B cell (primary cell): ENCODE data around the gene ADAMTS5. TPM values are rescaled to one million over a fixed set of nuclear protein-coding genes. Genes with fewer than 3 reads are reported as not detected.

ENCODE experiments used
- ATAC-seq: fragments of 200-7000 bp; cut with Tn5 transposase; one replicate; pipeline ENCODE4 v1.10.0; 2021; ENCODE audit warnings: low read depth, mild to moderate bottlenecking, moderate number of reproducible peaks, moderate library complexity
- CTCF ChIA-PET: fragments of 350-600 bp; sonication (Branson Sonifier 250); formaldehyde crosslinking; loops from one replicate; lab custom pipeline; 2021; ENCODE audit warnings: antibody characterized with exemption, inconsistent platforms; lab: Charles Lee
- POLR2A ChIA-PET: fragments of 350-600 bp; sonication (Branson Sonifier 250); formaldehyde crosslinking; loops from one replicate; lab custom pipeline; 2021; ENCODE audit warnings: antibody characterized with exemption; lab: Charles Lee
- DNase-seq: peaks from one replicate; pipeline ENCODE4 v3.0.0; 2013
- H2AFZ ChIP-seq: 2 replicates; pipeline ENCODE4 v1.6.1; 2012; ENCODE audit warnings: mild to moderate bottlenecking, low read depth, low read length; ENCODE audit not compliant: insufficient read depth, poor library complexity, severe bottlenecking
- H3K27ac ChIP-seq, 2 donors: 1 replicate in 1 of 2; 2 replicates in 1 of 2; pipeline ENCODE4 v1.5.1; 2012 to 2013; ENCODE audit warnings: low read length in 2 of 2, mild to moderate bottlenecking in 2 of 2, moderate library complexity in 1 of 2
- H3K27me3 ChIP-seq, 4 experiments: fragments of 200-600 bp in 1 of 4; sonication (generic) in 1 of 4; replicated peaks in 1 of 4; 1 replicate in 2 of 4; 2 replicates in 2 of 4; pipeline versions ENCODE4 v1.6.1 to v1.7.0; 2013 to 2016; ENCODE audit warnings: low read length in 3 of 4, mild to moderate bottlenecking in 2 of 4, mixed read lengths in 1 of 4, moderate library complexity in 1 of 4; ENCODE audit not compliant: insufficient read depth in 4 of 4, control insufficient read depth in 3 of 4; ENCODE audit errors: control extremely low read depth in 1 of 4
- H3K36me3 ChIP-seq, 2 experiments: replicated peaks in 1 of 2; 1 replicate in 1 of 2; 2 replicates in 1 of 2; pipeline versions ENCODE4 v1.6.1 to v1.7.1; 2013; ENCODE audit warnings: low read length in 1 of 2; ENCODE audit not compliant: insufficient read depth in 2 of 2, control insufficient read depth in 1 of 2; ENCODE audit errors: control extremely low read depth in 1 of 2, extremely low read depth in 1 of 2
- H3K4me1 ChIP-seq, 2 donors: fragments of 200-600 bp in 1 of 2; sonication (generic) in 1 of 2; 1 replicate in 1 of 2; 2 replicates in 1 of 2; pipeline versions ENCODE4 v1.5.1 to v1.6.1; 2013 to 2017; ENCODE audit warnings: low read length in 2 of 2; ENCODE audit not compliant: control insufficient read depth in 2 of 2, insufficient read depth in 2 of 2
- H3K4me2 ChIP-seq: replicated peaks from 2 replicates; pipeline ENCODE3; 2012; ENCODE audit warnings: mild to moderate bottlenecking, low read depth, low read length; ENCODE audit not compliant: poor library complexity, severe bottlenecking
- H3K4me3 ChIP-seq, 5 experiments: fragments of 200-600 bp in 1 of 5; sonication (generic) in 1 of 5; 1 replicate in 3 of 5; 2 replicates in 2 of 5; pipeline versions ENCODE4 v1.5.1 to v1.7.0; 2011 to 2016; ENCODE audit warnings: low read length in 4 of 5, mild to moderate bottlenecking in 4 of 5, low read depth in 2 of 5, control low read depth in 1 of 5, moderate library complexity in 1 of 5; ENCODE audit not compliant: insufficient read depth in 1 of 5; ENCODE audit errors: control extremely low read depth in 1 of 5, extremely low read depth in 1 of 5
- H3K79me2 ChIP-seq: fragments of 200-600 bp; sonication (generic); one replicate; pipeline ENCODE4 v1.6.0; 2016; ENCODE audit warnings: low read length; ENCODE audit not compliant: control insufficient read depth, insufficient read depth
- H3K9ac ChIP-seq: fragments of 200-600 bp; sonication (generic); 2 replicates; pipeline ENCODE4 v1.6.1; 2017; ENCODE audit warnings: mild to moderate bottlenecking, low read length, moderate library complexity
- H3K9me3 ChIP-seq, 3 donors: one replicate each; pipeline versions ENCODE4 v1.6.1 to v1.7.1; 2013; ENCODE audit warnings: low read length in 2 of 3; ENCODE audit not compliant: control insufficient read depth in 2 of 3, insufficient read depth in 1 of 3; ENCODE audit errors: control extremely low read depth in 1 of 3
- H4K20me1 ChIP-seq: 2 replicates; pipeline ENCODE4 v1.6.0; 2012; ENCODE audit warnings: mild to moderate bottlenecking, low read length; ENCODE audit not compliant: insufficient read depth, control insufficient read depth, poor library complexity, severe bottlenecking
- H3K27ac Mint-ChIP-seq: one replicate; pipeline ENCODE4 v1.8.0; 2021; ENCODE audit warnings: mixed read lengths
- H3K27me3 Mint-ChIP-seq: one replicate; pipeline ENCODE4 v1.8.0; 2021; ENCODE audit warnings: mixed read lengths
- H3K4me1 Mint-ChIP-seq: one replicate; pipeline ENCODE4 v1.8.0; 2021; ENCODE audit warnings: mixed read lengths
- H3K4me3 Mint-ChIP-seq: one replicate; pipeline ENCODE4 v1.8.0; 2021; ENCODE audit warnings: mixed read lengths
- H3K9me3 Mint-ChIP-seq: one replicate; pipeline ENCODE4 v1.8.0; 2022; ENCODE audit warnings: mixed read lengths; ENCODE audit not compliant: insufficient read depth
- CTCF ChIP-seq: fragments of 200-600 bp; IDR thresholded peaks from one replicate; pipeline ENCODE4 v1.8.0; 2022; ENCODE audit warnings: antibody characterized with exemption, mild to moderate bottlenecking
- EZH2 ChIP-seq: IDR thresholded peaks from 2 replicates; pipeline ENCODE4 v1.6.1; 2012; ENCODE audit warnings: borderline replicate concordance, low read depth, mild to moderate bottlenecking, moderate library complexity, low read length; ENCODE audit not compliant: insufficient read depth, poor library complexity, severe bottlenecking
- WGBS: methylation state at CpG from one replicate; pipeline ENCODE4 v1.1.5; 2013; ENCODE audit warnings: missing lambda C conversion rate; ENCODE audit not compliant: insufficient coverage; 5-methylcytosine and 5-hydroxymethylcytosine counted together
- intact Hi-C: fragments of 100-400 bp; cut with micrococcal nuclease; formaldehyde crosslinking; loops from one replicate; pipeline ENCODE4 v1.10.0; 2022
- polyA plus RNA-seq: library from polyadenylated mRNA; depleted of rRNA; stranded (reverse); fragments of >200 nt; gene quantifications from 2 replicates; pipeline ENCODE4 v1.2.3, GENCODE V29; 2012
- total RNA-seq, 2 donors: library from RNA; stranded (reverse); fragments of 120-200 nt in 1 of 2; gene quantifications; 1 replicate in 1 of 2; 2 replicates in 1 of 2; pipeline versions ENCODE4 v1.2.3 to v1.2.4, GENCODE V29; 2013 to 2022

ADAMTS5 gene
- total and polyA plus RNA-seq, 2 donors (not counting 1 experiment from before 2014, with no cell fraction given): 0.01 TPM; not detected in 1

GRCh38 chr21:26965040-26965906 is 1.6 kb downstream of the ADAMTS5 start:
- Histone ChIP-seq H3K36me3 (no peaks in the 10 kb centered on the region), H3K4me2 (no peak overlapping the region), H3K4me3 (no peak overlapping the region), H3K79me2 (no peaks in the 10 kb centered on the region), H3K9ac (no peak overlapping the region), H3K27me3 (peaks cover 0 to 32% (median 3%) of the 10 kb centered on the region in 4 experiments), H3K9me3 (peaks cover 0 to 27% (median 0%) of the 10 kb centered on the region in 3 donors), H3K4me1 (no peaks in the 10 kb centered on the region), H3K27ac (no peak overlapping the region), H4K20me1 (no peaks in the 10 kb centered on the region), H2AFZ (no peak overlapping the region)
- no peak for DNase-seq
- intact Hi-C loops: no loop called here
- H3K4me1 Mint-ChIP-seq: no peaks in the 10 kb centered on the region
- H3K9me3 Mint-ChIP-seq: no peaks in the 10 kb centered on the region
- WGBS: 27% methylated on average over 52 of the region's 58 CpGs
- CTCF ChIA-PET: no interaction called here
- POLR2A ChIA-PET: no interaction called here
- H3K4me3 Mint-ChIP-seq: no peak overlapping the region
- no peak overlapping the region for H3K27ac Mint-ChIP-seq
- no peak for TF ChIP-seq CTCF
- TF ChIP-seq EZH2: no peak
- H3K27me3 Mint-ChIP-seq: peaks cover 18% of the 10 kb centered on the region
- no peak for ATAC-seq

- TF ChIP-seq CTCF (no peak), EZH2 (no peak)
- intact Hi-C loops: no loop called here
- ChIA-PET POLR2A (no interaction called here), CTCF (no interaction called here)
- Histone ChIP-seq H3K27ac (no peak overlapping the region), H3K36me3 (no peaks in the 10 kb centered on the region), H2AFZ (no peak overlapping the region), H3K4me1 (no peaks in the 10 kb centered on the region), H3K4me2 (no peak overlapping the region), H3K9me3 (peaks cover 0 to 27% (median 0%) of the 10 kb centered on the region in 3 donors), H3K27me3 (peaks cover 0 to 32% (median 3%) of the 10 kb centered on the region in 4 experiments), H3K79me2 (no peaks in the 10 kb centered on the region), H4K20me1 (no peaks in the 10 kb centered on the region), H3K9ac (no peak overlapping the region), H3K4me3 (no peak overlapping the region)
- Mint-ChIP-seq H3K4me3 (no peak overlapping the region), H3K27ac (no peak overlapping the region), H3K9me3 (no peaks in the 10 kb centered on the region), H3K4me1 (no peaks in the 10 kb centered on the region), H3K27me3 (peaks cover 18% of the 10 kb centered on the region)
- no peak for DNase-seq
- WGBS: 80% methylated on average over 10 of the region's 14 CpGs
- no peak for ATAC-seq
Observed at GRCh38 chr21:26964170-26964778, 2.6 kb downstream of the ADAMTS5 start.
